Endothelial cell of umbilical vein (primary cell): ENCODE results near the gene CATSPER3. TPM values are rescaled to one million over a fixed set of nuclear protein-coding genes. Genes with fewer than 3 reads are reported as not detected.

Source experiments
- BruUV-seq: library from RNA; stranded (reverse); fragments of 400-500 nt; replicated peaks from 2 replicates; lab custom pipeline; 2021; lab: Mats Ljungman, UMichigan
- CTCF ChIA-PET: fragments of 300-600, 350-600 bp; sonication (Branson Sonifier 250); formaldehyde crosslinking; loops from one replicate; lab custom pipeline; 2021; ENCODE audit warnings: antibody characterized with exemption, inconsistent platforms; lab: Charles Lee
- POLR2A ChIA-PET: fragments of 300-600, 350-600 bp; sonication (Branson Sonifier 250); formaldehyde crosslinking; loops from one replicate; lab custom pipeline; 2021; ENCODE audit warnings: antibody characterized with exemption, inconsistent platforms; lab: Charles Lee
- DNase-seq: peaks from one replicate; pipeline ENCODE4 v3.0.0-alpha.2; 2011; ENCODE audit warnings: low read depth, low spot score
- FAIRE-seq: peaks from 2 replicates; lab custom pipeline; 2011; peaks lifted over from hg19 to GRCh38; lab: Jason Lieb, UNC
- H2AFZ ChIP-seq: 2 replicates; pipeline ENCODE4 v1.6.0; 2012; ENCODE audit warnings: low read depth, low read length, control low read depth, inconsistent platforms
- H3K27ac ChIP-seq: 2 replicates; pipeline ENCODE4 v1.5.1; 2011; ENCODE audit warnings: low read depth, mild to moderate bottlenecking, control low read depth, low read length, moderate library complexity; ENCODE audit not compliant: insufficient read depth
- H3K27me3 ChIP-seq, 2 experiments: 2 replicates each; pipeline versions ENCODE4 v1.6.0 to v1.6.1; 2011; ENCODE audit warnings: low read length in 2 of 2, mixed read lengths in 1 of 2; ENCODE audit not compliant: control insufficient read depth in 2 of 2, insufficient read depth in 2 of 2
- H3K36me3 ChIP-seq, 2 experiments: 2 replicates in 1 of 2; 3 replicates in 1 of 2; pipeline ENCODE4 v1.5.1; 2011; ENCODE audit warnings: low read length in 2 of 2, mild to moderate bottlenecking in 1 of 2, moderate library complexity in 1 of 2; ENCODE audit not compliant: control insufficient read depth in 2 of 2, insufficient read depth in 2 of 2; ENCODE audit errors: extremely low read depth in 1 of 2
- H3K4me1 ChIP-seq: 3 replicates; pipeline ENCODE4 v1.5.1; 2011; ENCODE audit warnings: mild to moderate bottlenecking, low read length; ENCODE audit not compliant: control insufficient read depth, insufficient read depth; ENCODE audit errors: extremely low read depth
- H3K4me2 ChIP-seq: 2 replicates; pipeline ENCODE4 v1.6.1; 2011; ENCODE audit warnings: low read length, control low read depth, mixed read lengths; ENCODE audit not compliant: insufficient read depth
- H3K4me3 ChIP-seq, 3 experiments: fragments of 200-600 bp in 1 of 3; sonication (generic), shearing (Covaris generic) in 1 of 3; replicated peaks in 1 of 3; 2 replicates each; pipeline ENCODE4 v1.5.1; 2011 to 2016; ENCODE audit warnings: control low read depth in 3 of 3, low read length in 3 of 3, mild to moderate bottlenecking in 2 of 3, inconsistent platforms in 1 of 3, low read depth in 1 of 3, moderate library complexity in 1 of 3; ENCODE audit not compliant: insufficient read depth in 1 of 3
- H3K79me2 ChIP-seq: 2 replicates; pipeline ENCODE4 v1.6.0; 2012; ENCODE audit warnings: low read length, inconsistent platforms; ENCODE audit not compliant: control insufficient read depth, insufficient read depth
- H3K9ac ChIP-seq: replicated peaks from 2 replicates; pipeline ENCODE3; 2011; ENCODE audit warnings: low read length, control low read depth; ENCODE audit not compliant: insufficient read depth; ENCODE audit errors: extremely low read depth
- H3K9me1 ChIP-seq: replicated peaks from 3 replicates; pipeline ENCODE4 v1.6.0; 2011; ENCODE audit warnings: mild to moderate bottlenecking, low read length; ENCODE audit not compliant: control insufficient read depth, insufficient read depth; ENCODE audit errors: extremely low read depth
- H3K9me3 ChIP-seq: replicated peaks from 2 replicates; pipeline ENCODE4 v1.5.1; 2012; ENCODE audit warnings: low read length, inconsistent platforms; ENCODE audit not compliant: control insufficient read depth, insufficient read depth
- H4K20me1 ChIP-seq: replicated peaks from 2 replicates; pipeline ENCODE3; 2011; ENCODE audit warnings: mild to moderate bottlenecking, low read length; ENCODE audit not compliant: control insufficient read depth, insufficient read depth; ENCODE audit errors: extremely low read depth
- CTCF ChIP-seq, 2 donors: IDR thresholded peaks; 1 replicate in 1 of 2; 2 replicates in 1 of 2; pipeline ENCODE4 v1.5.1; 2011; ENCODE audit warnings: low read length in 2 of 2, mild to moderate bottlenecking in 2 of 2, moderate library complexity in 2 of 2, control low read depth in 1 of 2, inconsistent platforms in 1 of 2, low read depth in 1 of 2; ENCODE audit not compliant: insufficient read depth in 1 of 2; ENCODE audit errors: extremely low read depth in 1 of 2
- EZH2 ChIP-seq: IDR thresholded peaks from 2 replicates; pipeline ENCODE4 v1.6.1; 2012; ENCODE audit warnings: borderline replicate concordance, low read depth, mild to moderate bottlenecking, moderate library complexity, low read length, inconsistent platforms; ENCODE audit not compliant: severe bottlenecking
- FOS ChIP-seq: IDR thresholded peaks from 2 replicates; pipeline ENCODE4 v1.6.1; 2011; ENCODE audit warnings: mild to moderate bottlenecking, low read length, moderate library complexity, borderline replicate concordance; ENCODE audit not compliant: insufficient read depth
- GATA2 ChIP-seq: IDR thresholded peaks from 2 replicates; pipeline ENCODE4 v1.7.0; 2011; ENCODE audit warnings: low read depth, mild to moderate bottlenecking, moderate library complexity, mixed read lengths, low read length; ENCODE audit not compliant: insufficient read length, insufficient read depth
- JUN ChIP-seq: IDR thresholded peaks from 2 replicates; pipeline ENCODE4 v1.6.1; 2011; ENCODE audit warnings: borderline replicate concordance, low read depth; ENCODE audit not compliant: insufficient read length, insufficient read depth
- MAX ChIP-seq: IDR thresholded peaks from 2 replicates; pipeline ENCODE4 v1.6.1; 2011; ENCODE audit not compliant: insufficient read depth, insufficient read length
- MYC ChIP-seq: IDR thresholded peaks from one replicate; pipeline ENCODE4 v1.6.1; 2011; ENCODE audit warnings: mild to moderate bottlenecking, low read depth, low read length
- POLR2A ChIP-seq: IDR thresholded peaks from 2 replicates; pipeline ENCODE4 v1.6.1; 2012; ENCODE audit warnings: low read depth, mild to moderate bottlenecking, control low read depth, low read length
- POLR2AphosphoS5 ChIP-seq: IDR thresholded peaks from 2 replicates; pipeline ENCODE4 v1.6.1; 2012; ENCODE audit warnings: low read depth, mild to moderate bottlenecking, control low read depth, low read length, moderate library complexity; ENCODE audit not compliant: insufficient read depth
- dilution Hi-C: fragments of 300-500 bp; cut with MboI; formaldehyde crosslinking; loops from one replicate; pipeline ENCODE4 v1.15.0; 2019; ENCODE audit warnings: low sequenced_read_pairs; ENCODE audit not compliant: extremely low pct_ligation_motif_present
- intact Hi-C: fragments of 100-400 bp; cut with micrococcal nuclease; formaldehyde crosslinking; loops from one replicate; pipeline ENCODE4 v1.10.0; 2022
- polyA plus RNA-seq, 4 experiments: library from polyadenylated mRNA; depleted of rRNA in 3 of 4; stranded (reverse) in 3 of 4; unstranded in 1 of 4; fragments of >200 nt; gene quantifications; 2 replicates each; pipeline versions ENCODE4 v1.2.1 to v1.2.3, GENCODE V29; 2011 to 2012; ENCODE audit warnings: missing spikeins in 1 of 4
- total RNA-seq: library from RNA; stranded (reverse); gene quantifications from 2 replicates; pipeline ENCODE4 v1.2.3, GENCODE V29; 2021

Gene CATSPER3
- total and polyA plus RNA-seq, 2 donors (not counting 3 experiments of a cell fraction or from before 2014, with no cell fraction given) = 0.43 to 0.71 TPM

- H3K9me1 ChIP-seq = no peaks in the 10 kb centered on the region
- H3K36me3 ChIP-seq = no peaks in the 10 kb centered on the region
- no peak for TF ChIP-seq CTCF (IDR thresholded peaks at IDR 0.05; ENCODE audit: extremely low read depth in 1 of 2, insufficient read depth in 1 of 2, low read depth in 1 of 2, low read length in 2 of 2)
- no peak for TF ChIP-seq POLR2A
- no peak for TF ChIP-seq EZH2
- no peak for TF ChIP-seq MAX
- no peak for TF ChIP-seq GATA2
- no peak for TF ChIP-seq POLR2AphosphoS5
- TF ChIP-seq JUN = no peak
- TF ChIP-seq MYC = no peak
- TF ChIP-seq FOS = no peak
- no peak overlapping the region for H3K4me2 ChIP-seq
- H2AFZ ChIP-seq = no peak overlapping the region
- FAIRE-seq (no peak), DNase-seq (no peak)
- CTCF ChIA-PET = interaction anchor here (0.9 to 1.4 kb wide), 2 partner anchors 11 to 15 kb away, joined by 3 to 4 read pairs; no protein-coding TSS in a partner anchor
- dilution Hi-C loops = no loop called here
- no peak overlapping the region for H3K27ac ChIP-seq
- no TSS peak for BruUV-seq
- peaks cover 0 to 2% of the 10 kb centered on the region in 2 experiments for H3K27me3 ChIP-seq
- H3K4me3 ChIP-seq = no peak overlapping the region
- no peak overlapping the region for H3K9ac ChIP-seq
- H4K20me1 ChIP-seq = no peaks in the 10 kb centered on the region
- no peaks in the 10 kb centered on the region for H3K79me2 ChIP-seq
- no peaks in the 10 kb centered on the region for H3K9me3 ChIP-seq
- POLR2A ChIA-PET = no interaction called here
- intact Hi-C loops = no loop called here
- no peaks in the 10 kb centered on the region for H3K4me1 ChIP-seq
Observed at GRCh38 chr5:135013947-135014570, 46.4 kb downstream of the CATSPER3 start.
